ENCODE data around the gene GLMP.
"Not testable (repeated sequence)": the region's sequence is repeated elsewhere in the genome, so short reads cannot be mapped to it uniquely, and the experiment has no call there.

Gene GLMP, protein sequence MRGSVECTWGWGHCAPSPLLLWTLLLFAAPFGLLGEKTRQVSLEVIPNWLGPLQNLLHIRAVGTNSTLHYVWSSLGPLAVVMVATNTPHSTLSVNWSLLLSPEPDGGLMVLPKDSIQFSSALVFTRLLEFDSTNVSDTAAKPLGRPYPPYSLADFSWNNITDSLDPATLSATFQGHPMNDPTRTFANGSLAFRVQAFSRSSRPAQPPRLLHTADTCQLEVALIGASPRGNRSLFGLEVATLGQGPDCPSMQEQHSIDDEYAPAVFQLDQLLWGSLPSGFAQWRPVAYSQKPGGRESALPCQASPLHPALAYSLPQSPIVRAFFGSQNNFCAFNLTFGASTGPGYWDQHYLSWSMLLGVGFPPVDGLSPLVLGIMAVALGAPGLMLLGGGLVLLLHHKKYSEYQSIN

DNA sequence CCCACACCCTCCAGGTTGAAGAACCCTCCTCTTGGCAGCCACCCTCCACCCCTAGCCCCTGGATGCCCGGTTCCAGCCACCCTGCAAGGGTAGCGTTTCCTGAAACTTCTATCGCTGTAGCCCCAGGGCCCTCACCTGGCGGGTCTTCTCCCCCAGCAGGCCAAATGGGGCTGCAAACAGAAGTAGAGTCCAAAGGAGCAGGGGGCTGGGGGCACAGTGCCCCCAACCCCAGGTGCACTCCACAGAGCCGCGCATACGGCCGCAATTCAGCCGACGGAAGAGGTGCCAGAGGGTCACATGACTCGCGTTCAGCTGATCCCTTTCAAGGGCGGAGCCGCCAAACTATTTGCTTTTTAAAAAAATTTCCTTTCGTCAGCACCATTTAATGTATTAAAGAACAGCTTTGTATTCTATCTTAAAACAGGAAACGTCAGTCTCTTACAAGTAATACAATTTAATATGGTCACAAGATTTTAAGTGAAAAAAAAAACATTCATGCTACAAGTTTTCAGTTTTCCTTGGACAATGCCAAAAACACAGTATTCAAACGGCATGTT lies at the start of gene GLMP:
TSS of gene GLMP (minus strand) at position 289 of the 557 bp plus-strand sequence. CDS start at position 255, 34 bp downstream.
- DNase-seq (ENCODE audit: low read depth in 2 of 2) = no peak

DNA sequence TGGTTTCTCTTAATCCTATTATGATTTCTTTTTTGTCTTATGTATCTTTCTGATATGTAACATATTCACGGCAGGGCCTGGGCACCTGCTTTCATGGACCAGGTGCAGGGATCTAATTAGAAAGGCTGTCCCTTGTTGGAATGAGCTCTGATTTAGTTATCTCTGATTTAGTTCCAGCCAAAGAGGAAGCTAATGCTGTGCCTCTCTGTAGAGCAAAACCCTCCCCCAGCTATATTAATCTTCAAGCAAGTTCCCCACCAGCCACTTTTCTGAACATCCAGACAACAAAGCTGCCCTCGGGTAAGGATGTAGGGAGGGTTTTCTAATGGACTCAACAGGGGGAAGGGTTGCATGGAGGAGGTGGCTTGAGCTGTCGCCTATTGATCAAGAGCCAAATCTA lies 48.9 kb upstream of the GLMP start:
- DNase-seq (ENCODE audit: low read depth in 2 of 2) = no peak

DNA sequence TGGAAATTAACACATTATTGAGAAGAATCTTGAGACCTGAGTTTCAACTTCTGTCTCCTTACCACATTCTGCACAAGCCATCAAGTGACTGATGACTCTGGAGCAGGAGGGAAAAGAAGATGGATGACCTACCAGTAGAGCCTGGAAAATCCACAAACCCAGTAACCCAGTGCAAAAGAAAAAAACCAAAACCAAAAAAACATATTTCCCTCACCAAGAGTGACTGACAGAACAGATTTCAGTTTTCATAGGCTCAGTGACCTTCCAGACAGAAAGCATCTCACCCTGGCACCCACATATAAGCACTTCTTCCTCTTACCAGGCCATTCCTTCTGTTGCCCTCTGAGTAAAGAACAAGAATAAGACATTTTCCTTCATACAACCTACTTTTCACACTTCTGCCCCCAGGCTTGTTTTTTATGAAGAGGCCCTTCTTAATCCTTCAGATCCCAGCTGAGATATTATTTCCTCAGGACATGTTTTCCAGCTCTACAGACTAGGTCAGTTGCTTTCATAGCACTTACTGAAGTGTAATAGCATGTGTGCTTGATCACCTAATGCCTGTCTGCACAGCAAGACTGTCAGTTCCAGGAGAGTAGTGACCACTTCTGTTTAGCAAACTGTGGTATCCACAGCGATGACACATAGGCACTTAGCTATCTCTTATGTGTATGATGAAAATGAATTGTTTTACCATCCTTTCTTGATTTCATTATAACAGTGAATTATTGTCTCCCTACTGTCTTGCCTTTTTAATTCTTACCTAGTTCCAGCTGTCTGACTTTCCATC lies 46.9 kb upstream of the GLMP start:
- no peak for DNase-seq (ENCODE audit: low read depth in 2 of 2)

DNA sequence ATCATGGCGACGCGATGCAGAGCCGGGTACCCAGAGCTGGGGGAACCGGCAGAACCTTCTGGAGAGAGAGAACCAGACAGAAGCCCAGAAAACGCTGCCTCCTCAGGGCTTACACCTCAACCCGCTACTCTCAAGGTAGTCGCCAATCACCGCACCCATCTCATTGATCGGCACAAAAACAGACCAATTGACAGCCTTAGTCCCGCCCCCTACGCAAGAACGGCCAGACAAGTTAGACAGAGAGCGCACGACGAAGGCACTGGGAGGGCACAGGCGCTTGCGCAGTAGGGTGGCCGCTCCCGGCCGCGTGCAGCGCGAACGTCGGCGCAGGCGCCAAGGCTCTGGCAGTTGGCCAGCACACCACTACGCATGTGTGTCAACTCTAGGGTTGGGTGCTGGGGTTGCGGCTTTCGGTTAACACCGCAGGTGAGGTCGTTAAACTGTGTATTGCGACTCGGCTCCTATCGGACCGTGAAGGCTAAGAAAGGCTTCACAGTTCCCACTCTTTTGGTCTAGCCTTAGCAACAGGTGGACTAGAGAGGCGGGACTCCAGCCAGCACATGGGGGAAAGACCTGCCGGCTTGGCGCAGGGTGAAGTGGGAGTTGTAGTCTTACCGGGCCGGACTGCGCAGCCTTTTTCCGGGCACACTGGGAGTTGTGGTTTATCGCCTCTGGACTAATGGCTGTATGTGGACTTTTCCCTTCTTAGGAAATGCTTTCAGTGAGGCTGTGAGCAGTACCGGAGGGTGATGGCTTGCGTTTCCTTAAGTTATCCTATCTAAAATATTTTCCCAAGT lies 42.9 kb upstream of the GLMP start, which contains the start of the genes CCT3 and TSACC:
TSS of gene CCT3 (minus strand) at position 113 of the 797 bp plus-strand sequence. CDS start at position 5, 108 bp downstream.
TSS of gene TSACC (plus strand) at position 347 of the 797 bp plus-strand sequence. CDS start 1,232 bp downstream, outside the sequence.
- DNase-seq (ENCODE audit: low read depth in 2 of 2) = peak; percentile 100

DNA sequence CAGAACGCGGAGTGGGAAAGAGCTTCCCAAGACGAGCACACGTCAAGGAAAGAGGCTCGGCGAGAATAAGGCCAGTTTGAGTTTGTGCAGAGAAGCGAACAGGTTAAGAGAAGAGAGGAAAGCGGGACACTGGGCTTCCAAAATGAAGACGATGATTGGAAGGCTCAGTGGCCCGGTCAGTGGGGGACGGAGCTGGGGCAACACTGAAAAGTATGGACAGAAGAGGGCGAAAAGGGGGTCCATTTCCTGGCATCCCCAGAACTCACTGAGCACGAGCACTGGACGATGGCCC lies 42.4 kb upstream of the GLMP start:
- DNase-seq (ENCODE audit: low read depth in 2 of 2) = no peak

DNA sequence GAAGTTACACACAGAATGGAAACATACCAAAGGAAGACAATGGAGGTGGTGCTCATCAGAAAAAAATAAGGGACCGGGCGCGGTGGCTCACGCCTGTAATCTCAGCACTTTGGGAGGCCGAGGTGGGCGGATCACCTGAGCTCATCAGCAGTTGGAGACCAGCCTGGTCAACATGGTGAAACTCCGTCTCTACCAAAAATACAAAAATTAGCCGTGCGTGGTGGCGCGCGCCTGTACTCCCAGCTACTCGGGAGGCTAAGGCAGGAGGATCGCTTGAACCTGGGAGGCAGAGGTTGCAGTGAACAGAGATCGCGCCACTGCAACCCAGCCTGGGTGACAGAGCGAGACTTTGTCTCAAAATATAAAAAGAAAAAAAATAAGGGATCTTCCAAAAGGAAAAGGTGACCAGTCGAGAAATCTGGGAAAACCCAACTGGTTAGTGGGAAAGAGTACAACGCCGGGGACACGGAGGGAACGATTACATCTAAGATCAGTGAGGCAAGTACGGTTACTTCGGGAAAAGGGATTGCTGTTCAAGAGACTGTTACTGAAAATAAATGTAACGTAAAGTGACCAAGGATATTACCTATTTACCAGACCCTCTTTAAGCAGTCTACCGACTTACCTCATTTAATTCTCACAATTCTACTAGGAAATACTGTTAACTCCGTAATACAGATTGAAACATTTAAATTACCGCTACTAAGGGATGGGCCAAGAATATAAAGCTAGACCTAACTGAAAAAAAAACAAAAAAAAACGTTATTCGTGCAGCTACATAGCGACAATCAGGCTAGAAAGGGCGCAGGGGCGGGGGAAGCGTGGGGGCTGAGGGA lies 41.8 kb upstream of the GLMP start:
- DNase-seq (ENCODE audit: low read depth in 2 of 2) = no peak

DNA sequence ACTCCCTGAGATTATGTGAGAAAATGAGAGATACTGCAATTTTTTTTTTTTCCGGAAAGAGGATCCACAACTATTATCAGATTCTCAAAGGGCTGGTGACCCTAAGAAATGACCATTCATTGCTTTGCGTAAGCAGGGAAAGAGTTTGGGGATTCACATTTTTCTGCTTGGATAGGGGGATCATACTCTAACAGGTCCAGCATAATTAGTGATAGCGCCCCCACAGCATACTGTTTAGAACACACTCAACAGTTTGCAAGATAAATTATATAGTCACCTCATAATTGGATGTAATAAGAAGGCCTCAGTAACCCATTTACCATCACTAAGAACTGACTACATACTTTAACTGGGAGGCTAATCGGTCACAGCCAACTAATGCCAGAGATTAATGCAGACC lies 40.8 kb upstream of the GLMP start:
- DNase-seq (ENCODE audit: low read depth in 2 of 2) = no peak

DNA sequence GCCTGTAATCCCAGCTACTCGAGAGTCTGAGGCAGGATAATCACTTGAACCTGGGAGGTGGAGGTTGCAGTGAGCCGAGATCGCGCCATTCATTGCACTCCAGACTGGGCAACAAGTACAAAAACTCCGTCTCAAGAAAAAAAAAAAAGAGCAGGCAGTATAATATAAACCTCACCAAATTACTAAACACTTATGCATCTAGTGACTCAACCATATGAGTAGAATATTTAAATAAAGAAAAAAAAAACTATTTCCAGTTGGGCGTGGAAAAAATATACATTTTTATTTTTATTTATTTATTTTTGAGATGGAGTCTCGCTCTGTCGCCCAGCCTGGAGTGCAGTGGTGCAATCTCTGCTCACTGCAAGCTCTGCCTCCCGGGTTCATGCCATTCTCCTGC lies 27.7 kb upstream of the GLMP start:
- not testable (repeated sequence) for DNase-seq (ENCODE audit: low read depth in 2 of 2)

DNA sequence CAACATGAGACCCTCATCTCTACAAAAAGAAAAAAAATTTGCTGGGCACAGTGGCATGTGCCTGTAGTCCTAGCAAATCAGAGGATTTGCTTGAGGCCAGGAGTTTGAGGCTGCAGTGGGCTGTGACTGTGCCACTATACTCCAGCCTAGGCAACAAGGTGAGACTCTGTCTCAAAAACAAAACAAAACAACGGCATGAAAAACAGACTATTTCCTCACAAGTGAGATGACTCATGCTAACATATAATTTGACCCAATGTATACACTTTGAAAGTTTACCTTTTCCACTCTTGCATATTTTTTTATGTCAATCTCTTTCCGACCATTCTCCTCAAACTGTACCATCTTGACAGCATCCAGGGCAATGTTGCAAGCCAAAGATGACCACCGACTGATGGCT lies 25.1 kb upstream of the GLMP start:
- no peak for DNase-seq (ENCODE audit: low read depth in 2 of 2)

DNA sequence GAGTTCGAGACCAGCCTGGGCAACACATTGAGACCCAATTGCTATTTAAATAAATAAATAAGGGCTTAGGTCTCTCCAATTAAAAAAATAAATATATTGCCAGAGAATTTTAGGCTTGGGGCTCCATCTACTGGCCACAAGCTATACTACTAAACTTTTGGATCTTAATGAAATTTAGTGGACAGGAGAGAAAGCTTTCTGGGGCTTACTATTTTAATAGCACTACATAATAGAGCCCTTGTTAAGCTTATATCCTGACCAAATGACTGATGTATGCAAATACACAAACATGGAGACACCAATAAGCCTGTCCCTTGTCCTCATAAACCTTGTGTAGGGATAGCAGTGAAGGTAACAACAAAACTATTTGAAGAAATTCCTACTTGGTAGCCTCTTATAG lies 24.2 kb upstream of the GLMP start:
- peak in 1 of 2 experiments; percentile 11 for DNase-seq (ENCODE audit: low read depth in 2 of 2)

DNA sequence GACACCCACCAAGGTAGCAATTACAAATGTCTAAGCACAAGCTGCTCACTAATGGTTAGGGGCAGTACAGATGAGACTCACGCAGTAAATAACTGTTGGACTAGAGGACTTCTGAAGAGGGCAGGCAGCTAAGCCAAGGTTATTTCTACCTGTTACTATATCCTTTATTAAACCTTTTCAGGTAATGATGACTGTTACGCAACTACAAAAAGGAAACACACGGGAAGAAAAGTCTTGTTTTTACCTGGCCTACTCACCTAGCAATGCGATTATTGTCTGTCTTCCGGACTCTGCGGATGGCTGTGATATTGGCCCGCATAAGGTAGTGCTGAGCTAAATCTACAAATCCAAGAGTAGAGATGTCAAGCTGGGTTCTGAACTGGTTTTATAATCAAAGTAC lies 21.4 kb upstream of the GLMP start:
- no peak for DNase-seq (ENCODE audit: low read depth in 2 of 2)

DNA sequence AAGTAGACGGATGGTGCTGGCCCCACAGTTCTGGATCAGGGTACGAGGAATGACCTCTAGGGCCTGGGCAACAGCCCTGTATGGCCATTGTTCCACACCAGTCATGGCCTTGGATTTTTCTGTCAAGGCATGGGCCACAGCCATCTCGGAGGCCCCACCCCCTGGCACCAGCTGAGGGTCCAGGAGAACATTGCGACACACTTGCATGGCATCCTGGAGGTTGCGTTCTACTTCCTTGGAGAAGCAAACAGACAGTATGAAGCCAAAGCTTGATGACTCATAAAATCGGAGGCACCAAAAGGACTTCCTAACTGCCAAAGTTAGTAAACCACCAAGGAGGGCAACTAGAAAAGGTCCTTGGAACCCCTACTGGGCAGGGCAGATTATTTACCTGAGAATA lies 15.5 kb upstream of the GLMP start:
- no peak for DNase-seq (ENCODE audit: low read depth in 2 of 2)

DNA sequence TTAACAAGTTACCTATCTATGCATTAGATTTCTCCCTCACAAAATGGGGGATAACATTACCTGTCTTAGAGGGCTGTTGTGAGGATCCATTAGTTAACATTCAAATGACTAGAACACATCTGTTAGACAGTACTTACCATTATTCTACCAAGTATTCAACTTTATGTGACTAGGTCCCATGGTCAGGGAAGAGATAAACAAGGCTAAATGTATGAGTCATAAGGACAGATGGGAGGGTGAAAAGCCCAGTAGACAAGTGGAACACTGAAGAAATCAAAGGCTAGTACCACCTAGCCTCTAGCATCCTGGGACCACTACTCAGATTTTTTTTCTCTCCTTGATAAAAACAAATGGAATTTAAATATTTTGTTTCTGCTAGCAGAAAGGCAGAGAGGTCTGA lies 12.6 kb upstream of the GLMP start:
- no peak for DNase-seq (ENCODE audit: low read depth in 2 of 2)

DNA sequence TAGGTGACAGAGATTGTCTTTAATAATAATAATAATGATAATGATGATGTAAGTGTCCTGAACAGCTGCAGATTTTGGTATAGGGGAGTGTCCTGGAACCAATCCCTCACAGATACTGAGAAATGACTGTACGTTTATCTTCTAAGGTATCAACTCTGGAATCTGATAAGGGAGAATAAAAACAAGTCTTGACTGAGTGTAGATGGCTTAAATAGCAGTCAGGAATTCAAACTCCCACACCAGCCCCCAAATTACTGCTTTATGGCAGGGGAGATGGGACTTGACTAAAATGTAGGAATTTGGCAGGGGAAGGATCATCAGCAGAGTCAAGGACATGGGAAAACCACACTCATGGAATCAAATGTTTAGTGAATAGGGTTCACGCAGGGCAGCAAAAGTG lies 9.7 kb upstream of the GLMP start:
- DNase-seq (ENCODE audit: low read depth in 2 of 2) = no peak

DNA sequence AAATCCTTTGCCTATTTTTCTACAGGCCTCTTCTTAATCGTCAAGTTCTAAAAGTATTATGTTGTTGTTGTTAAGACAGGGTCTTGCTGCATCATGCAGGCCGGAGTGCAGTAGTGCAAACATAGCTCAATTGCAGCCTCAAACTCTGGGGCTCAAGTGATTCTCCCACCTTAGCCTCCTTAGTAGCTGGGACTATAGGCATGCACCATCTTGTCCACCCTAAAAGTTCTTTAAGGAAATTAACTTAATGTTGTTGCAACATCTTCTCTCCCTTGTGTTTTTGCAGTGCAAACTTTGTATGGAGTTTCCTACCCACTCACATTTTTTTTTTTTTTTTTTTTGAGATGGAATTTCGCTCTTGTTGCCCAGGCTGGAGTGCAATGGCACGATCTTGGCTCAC lies 7.8 kb upstream of the GLMP start:
- no peak for DNase-seq (ENCODE audit: low read depth in 2 of 2)

DNA sequence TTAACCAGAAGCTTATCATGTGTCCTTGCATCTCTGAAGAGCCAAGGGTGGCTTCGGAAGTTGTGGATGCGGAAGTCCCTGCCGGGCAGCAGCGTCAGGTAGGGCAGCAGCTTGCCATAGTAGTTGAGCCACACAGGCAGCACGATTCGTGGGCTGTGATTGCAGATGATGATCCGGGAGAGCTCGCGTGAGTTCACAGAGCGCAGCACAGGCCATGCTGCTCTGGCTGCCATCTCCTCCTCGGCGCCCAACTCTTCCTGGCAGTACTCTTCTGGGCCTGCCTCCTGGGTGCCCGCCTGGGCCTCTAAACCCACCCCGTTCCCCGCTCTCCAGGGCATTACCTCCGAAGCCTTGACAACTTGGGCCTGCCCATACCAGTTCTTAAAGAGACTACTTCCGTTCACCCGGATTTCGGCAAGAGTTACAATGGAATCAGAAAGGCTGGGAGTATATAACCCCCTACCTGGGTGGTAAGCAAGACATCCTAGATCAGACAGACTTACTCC lies 3.4 kb upstream of the GLMP start, which contains the start of gene VHLL:
TSS of gene VHLL (minus strand) at position 456 of the 506 bp plus-strand sequence. CDS start at position 338, 118 bp downstream.
- no peak for DNase-seq (ENCODE audit: low read depth in 2 of 2)

DNA sequence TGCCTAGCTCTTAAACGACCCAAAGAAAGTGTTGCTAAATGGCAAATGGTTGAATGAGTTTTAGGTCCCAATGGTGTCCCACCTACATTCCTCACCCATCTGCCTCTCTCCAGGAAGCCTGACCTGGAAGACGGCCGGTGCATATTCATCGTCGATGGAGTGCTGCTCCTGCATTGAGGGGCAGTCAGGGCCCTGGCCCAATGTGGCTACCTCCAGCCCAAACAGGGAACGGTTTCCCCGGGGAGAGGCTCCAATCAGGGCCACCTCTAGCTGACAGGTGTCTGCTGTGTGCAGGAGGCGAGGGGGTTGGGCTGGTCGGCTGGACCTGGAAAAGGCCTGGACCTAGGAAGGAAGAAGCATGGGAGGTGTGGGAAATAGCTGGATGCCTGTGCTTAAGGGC lies 1.6 kb downstream of the GLMP start:
- DNase-seq (ENCODE audit: low read depth in 2 of 2) = no peak

DNA sequence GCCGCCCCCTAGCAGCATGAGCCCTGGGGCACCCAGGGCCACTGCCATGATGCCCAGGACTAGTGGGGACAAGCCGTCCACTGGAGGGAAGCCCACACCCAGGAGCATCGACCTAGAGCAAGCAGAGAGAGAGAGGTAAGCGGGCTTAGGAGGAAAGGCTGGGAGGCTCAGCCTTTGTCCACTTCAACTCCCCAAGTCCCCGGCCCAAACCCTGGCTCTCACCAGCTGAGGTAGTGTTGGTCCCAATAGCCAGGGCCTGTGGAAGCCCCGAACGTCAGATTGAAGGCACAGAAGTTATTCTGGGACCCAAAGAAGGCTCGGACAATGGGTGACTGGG lies 2.4 kb downstream of the GLMP start:
- no peak for DNase-seq (ENCODE audit: low read depth in 2 of 2)

DNA sequence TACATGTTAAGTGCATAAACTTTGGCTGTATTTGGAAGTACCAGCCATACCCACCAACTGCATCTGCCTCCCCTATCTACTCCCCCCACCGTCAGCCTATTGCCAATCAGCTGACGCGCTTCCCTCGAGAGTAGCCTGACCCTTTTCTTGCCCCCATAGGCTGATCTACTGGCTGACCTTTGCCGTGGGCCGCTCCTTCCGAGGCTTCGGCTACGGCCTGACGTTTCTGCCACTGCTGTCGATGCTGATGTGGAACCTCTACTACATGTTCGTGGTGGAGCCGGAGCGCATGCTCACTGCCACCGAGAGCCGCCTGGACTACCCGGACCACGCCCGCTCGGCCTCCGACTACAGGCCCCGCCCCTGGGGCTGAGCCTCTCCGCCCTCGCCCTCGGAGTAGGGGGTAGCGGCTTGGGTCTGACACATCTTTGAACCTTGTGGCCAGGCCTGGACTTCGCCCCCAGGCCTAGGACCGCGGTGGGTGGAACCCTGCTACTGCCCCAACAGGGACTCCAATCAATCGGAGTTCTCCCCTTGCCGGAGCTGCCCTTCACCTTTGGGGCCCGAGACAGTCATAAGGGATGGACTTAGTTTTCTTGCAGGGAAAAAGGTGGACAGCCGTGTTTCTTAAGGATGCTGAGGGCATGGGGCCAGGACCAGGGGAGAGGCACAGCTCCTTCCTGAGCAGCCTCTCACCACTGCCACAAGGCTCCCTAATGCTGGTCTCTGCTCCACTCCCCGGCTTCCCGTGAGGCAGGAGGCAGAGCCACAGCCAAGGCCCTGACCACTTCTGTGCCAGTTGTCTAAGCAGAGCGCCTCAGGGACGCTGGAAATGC lies 4.0 kb downstream of the GLMP start:
- peak; percentile 28 to 29 for DNase-seq (ENCODE audit: low read depth in 2 of 2)

DNA sequence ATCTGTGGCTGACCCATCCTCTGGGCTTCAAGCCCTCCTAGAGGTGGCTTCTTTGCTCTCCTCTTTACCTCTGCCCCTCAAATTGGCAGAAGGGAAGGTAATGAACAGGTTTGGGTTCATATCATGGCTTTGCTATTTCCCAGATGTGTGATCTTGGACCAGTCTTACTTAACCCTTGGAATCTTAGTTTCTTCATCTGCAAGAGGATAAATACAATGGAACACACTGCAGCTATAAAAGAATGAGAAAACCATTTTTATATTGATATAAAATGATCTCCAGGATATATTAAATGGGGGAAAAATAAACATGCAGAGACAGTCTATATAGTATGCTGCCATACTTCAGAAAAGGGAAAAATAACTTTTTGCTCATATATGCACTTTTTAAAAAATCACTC lies 5.6 kb downstream of the GLMP start:
- no peak for DNase-seq (ENCODE audit: low read depth in 2 of 2)
